ENCODE measurements around the gene RLN3.

DNA sequence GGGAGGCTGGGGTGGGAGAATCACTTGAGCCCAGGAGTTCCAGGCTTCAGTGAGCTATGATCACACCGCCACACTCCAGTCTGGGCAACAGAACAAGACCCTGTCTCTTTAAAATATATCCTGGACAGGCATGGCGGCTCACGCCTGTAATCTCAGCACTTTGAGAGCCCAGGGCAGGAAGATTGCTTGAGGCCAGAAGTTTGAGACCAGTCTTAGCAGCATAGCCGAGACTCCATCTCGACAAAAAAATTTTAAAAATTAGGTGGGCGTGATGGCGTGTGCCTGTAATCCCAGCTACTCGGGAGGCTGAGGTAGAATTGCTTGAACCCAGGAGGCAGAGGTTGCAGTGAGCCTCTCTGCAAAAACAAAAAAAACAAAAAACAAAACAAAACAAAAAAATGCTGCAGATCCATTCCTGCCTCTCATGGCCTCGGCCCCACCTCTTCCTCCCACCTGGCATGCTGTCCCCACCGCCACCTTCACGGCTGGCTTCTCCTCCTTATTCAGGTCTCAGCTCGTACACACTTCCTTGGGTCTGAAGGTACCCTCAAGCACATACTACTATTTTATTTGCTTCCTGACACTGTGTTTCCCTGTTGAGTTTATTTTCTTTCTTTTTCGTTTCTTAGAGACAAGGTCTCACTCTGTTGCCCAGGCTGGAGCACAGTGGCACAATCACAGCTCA lies 27.1 kb upstream of the RLN3 start:
- TF ChIP-seq CTCF (conservative IDR thresholded peaks at IDR 0.05) (no peak), ZFX (IDR thresholded peaks at IDR 0.05) (no peak)

Measured in C4-2B (cell line).